Activated CD4-positive, alpha-beta T cell treated with anti-CD3 and anti-CD28 coated beads, Interleukin-2, amount 50 U/mL, for 16 hours (primary cell): ENCODE results near the gene COPZ2.
"Not testable (repeated sequence)": the region's sequence is repeated elsewhere in the genome, so short reads cannot be mapped to it uniquely, and the experiment has no call there.

ENCODE experiments used
- DNase-seq: peaks from one replicate; pipeline ENCODE4 v3.0.0-alpha.2; 2020

COPZ2 gene

GRCh38 chr17:48027322-48027981 is 10.1 kb downstream of the COPZ2 start:
- DNase-seq = no peak

GRCh38 chr17:48026502-48027321 is 10.9 kb downstream of the COPZ2 start:
- DNase-seq = peak; percentile 77

- no peak for DNase-seq
These were observed 11.6 kb downstream of the COPZ2 start for GRCh38 chr17:48025904-48026501.

- peak; percentile 98 for DNase-seq
These were observed 12.3 kb downstream of the COPZ2 start for GRCh38 chr17:48025040-48025903.

- peak; percentile 59 for DNase-seq
These were observed 13.2 kb downstream of the COPZ2 start for GRCh38 chr17:48024149-48025039.

- peak; percentile 70 for DNase-seq
These were observed 14.0 kb downstream of the COPZ2 start for GRCh38 chr17:48023400-48024148.

GRCh38 chr17:48022901-48023300 is 14.7 kb downstream of the COPZ2 start:
- DNase-seq = no peak

- DNase-seq = no peak
These were observed 15.7 kb downstream of the COPZ2 start for GRCh38 chr17:48021934-48022333.

- DNase-seq = not testable (repeated sequence)
These were observed 19.8 kb downstream of the COPZ2 start for GRCh38 chr17:48017817-48018158.

- DNase-seq = no peak
These were observed 21.5 kb downstream of the COPZ2 start for GRCh38 chr17:48016112-48016511.

GRCh38 chr17:48014595-48015111 is 22.9 kb downstream of the COPZ2 start:
- no peak for DNase-seq

- no peak for DNase-seq
These were observed 23.6 kb downstream of the COPZ2 start for GRCh38 chr17:48013876-48014594.

GRCh38 chr17:48012654-48013053 is 24.9 kb downstream of the COPZ2 start:
- DNase-seq = no peak

- peak; percentile 68 for DNase-seq
These were observed 25.5 kb downstream of the COPZ2 start for GRCh38 chr17:48012151-48012520.

- peak; percentile 70 for DNase-seq
These were observed 26.0 kb downstream of the COPZ2 start for GRCh38 chr17:48011405-48012150.

- no peak for DNase-seq
These were observed 27.4 kb downstream of the COPZ2 start for GRCh38 chr17:48010193-48010592.

- DNase-seq = no peak
These were observed 30.5 kb downstream of the COPZ2 start for GRCh38 chr17:48006936-48007709.

- DNase-seq = peak; percentile 43
These were observed 32.6 kb downstream of the COPZ2 start for GRCh38 chr17:48004983-48005382.
